GM21390 (cell line): ENCODE results near the gene C1orf50.
A peak's percentile ranks its signal among the peaks of the same experiment; 100 is the strongest.
"Not testable (repeated sequence)": the region's sequence is repeated elsewhere in the genome, so short reads cannot be mapped to it uniquely, and the experiment has no call there.

Source experiments
- ATAC-seq: cut with Tn5 transposase; IDR thresholded peaks from one replicate; pipeline ENCODE4 v1.9.1; 2021; ENCODE audit not compliant: unreplicated experiment

C1orf50 gene

DNA sequence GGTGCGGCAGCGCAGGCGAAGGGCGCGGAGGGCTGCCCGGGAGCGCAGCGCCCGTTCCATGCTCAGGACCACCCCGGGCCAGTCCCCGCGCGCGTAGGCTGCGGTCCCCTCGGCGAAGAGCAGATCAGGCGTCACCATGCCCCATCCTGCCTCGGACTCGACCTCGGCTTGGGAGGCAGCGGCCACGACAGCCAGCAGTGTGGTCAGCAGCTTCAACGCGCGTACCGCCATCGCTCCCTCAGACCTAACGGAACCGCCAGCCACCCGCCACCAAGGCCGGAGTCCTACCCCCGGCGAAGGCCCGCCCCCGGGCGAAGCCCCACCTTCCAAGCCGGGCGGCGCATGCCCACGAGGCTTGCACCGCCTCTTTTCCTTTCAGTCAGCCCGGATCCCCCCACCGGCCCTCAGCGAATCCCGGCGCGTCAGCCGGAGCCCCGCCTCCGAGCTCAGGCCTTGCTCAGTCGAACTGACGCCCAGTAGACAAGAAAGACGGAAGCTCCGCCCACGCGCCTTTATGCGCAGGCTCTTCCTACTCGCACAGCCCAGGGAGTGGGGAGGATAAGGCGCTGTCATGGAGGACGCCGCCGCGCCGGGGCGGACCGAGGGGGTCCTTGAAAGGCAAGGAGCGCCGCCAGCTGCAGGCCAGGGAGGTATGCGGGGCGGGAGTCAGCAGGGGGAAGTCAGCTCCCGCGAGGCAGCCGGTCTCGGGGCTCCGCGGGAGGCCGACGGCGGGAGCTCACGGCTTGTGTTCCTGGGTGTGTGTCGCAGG lies at the start of gene C1orf50, which contains the start of gene P3H1:
Gene C1orf50, plus strand, starts transcription at position 509 of the 769 bp plus-strand sequence. Its CDS starts 63 bp downstream, at position 572.
Gene P3H1, minus strand, starts transcription at position 288 of the 769 bp plus-strand sequence. Its CDS starts 57 bp downstream, at position 231.
- ATAC-seq: peak; percentile 89

DNA sequence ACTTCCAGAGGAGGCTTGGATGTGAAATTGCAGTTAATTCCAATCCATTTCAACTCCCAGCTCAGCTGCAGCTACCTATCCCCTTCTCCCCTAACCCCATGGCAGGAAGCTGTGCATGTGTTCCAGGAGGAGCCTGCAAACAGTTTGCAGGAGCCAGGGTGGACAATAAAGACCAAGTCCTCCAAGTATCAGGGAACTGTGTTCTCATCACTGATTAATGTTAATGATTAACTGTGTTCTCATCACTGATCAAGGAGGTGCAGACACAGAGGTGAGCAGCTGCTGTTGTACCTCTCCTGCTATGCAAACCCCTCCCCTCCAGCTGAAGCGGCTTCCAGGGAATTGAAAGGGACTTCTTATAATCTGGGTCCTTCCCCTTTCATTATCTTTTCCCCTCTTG lies 46.2 kb upstream of the C1orf50 start:
- ATAC-seq: no peak

DNA sequence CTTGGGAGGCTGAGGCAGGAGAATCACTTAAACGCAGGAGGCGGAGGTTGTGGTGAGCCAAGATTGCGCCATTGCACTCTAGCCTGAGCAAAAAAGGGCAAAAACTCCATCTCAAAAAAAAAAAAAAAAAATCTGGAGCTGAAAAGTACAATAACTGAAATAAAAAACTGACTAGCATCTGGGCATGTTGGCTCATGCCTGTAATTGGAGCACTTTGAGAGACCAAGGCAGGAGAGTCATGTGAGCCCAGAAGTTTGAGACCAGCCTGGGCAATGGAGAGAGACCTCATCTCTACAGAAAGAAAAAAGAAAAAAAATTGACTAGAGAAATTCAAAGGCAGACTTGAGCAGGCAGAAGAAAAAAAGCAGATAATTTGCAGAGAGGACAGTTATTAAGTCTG lies 45.1 kb upstream of the C1orf50 start:
- ATAC-seq: no peak

GRCh38 chr1:42722403-42722802 lies 44.6 kb upstream of the C1orf50 start:
- ATAC-seq: not testable (repeated sequence)

- no peak for ATAC-seq
Measured at GRCh38 chr1:42723511-42723910, 43.5 kb upstream of the C1orf50 start.

DNA sequence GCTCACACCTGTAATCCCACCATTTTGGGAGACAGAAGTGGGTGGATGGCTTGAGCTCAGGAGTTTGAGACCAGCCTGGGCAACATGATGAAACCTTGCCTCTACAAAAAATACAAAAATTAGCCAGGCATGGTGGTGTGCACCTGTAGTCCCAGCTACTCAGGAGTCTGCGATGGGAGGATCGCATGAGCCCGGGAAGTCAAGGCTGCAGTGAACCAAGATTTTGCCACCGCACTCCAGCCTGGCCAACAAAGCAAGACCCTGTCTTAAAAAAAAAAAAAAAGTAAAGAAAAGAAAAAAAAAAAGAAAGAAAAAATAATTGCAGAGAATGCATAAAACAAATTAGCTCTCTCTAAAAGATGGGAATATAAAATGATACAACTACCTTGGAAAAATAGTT lies 41.2 kb upstream of the C1orf50 start:
- not testable (repeated sequence) for ATAC-seq

DNA sequence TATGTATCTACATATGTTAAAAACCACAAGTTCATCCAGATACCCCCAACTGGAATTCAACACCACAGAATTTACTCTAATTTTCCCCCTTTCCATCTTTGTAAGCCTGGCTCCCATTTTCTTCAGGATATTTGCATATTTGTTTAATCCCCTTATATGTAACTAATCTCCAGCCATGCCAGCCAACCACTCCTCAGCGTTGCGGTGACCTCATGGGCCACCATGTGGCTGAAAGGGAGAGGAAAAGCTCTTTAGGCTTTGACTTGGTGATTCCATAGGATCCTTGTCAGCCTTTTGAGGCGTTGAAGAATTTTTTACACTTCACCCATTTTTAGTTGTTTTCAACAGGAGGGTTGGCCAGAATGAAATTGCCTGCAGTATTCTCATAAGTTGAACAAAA lies 37.0 kb upstream of the C1orf50 start:
- no peak for ATAC-seq

GRCh38 chr1:42730988-42731387 lies 36.1 kb upstream of the C1orf50 start:
- no peak for ATAC-seq

DNA sequence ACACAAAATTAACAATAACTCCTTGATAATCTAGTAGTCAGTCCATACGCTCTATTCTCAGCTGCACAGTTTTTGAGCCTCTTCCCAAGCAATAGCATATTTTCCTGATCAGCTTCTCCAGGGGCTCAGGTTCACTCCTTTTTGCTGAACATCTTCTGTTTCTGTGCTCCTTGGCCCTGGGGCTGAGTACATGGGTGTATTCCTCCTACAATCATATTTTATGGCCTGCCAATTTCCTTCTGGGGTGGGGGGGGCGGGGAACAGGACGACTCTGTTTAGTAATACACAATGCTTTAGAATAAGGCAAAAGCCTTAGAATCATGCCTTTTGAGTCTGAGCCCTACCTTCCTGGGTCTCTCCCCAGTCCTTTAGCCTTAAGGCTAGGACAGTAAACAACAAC lies 35.5 kb upstream of the C1orf50 start:
- ATAC-seq: no peak

GRCh38 chr1:42732126-42732680 lies 34.8 kb upstream of the C1orf50 start:
- ATAC-seq: no peak

GRCh38 chr1:42733415-42734200 lies 33.4 kb upstream of the C1orf50 start:
- ATAC-seq: no peak

- ATAC-seq: no peak
Measured at GRCh38 chr1:42734201-42735035, 32.6 kb upstream of the C1orf50 start.

GRCh38 chr1:42735056-42735455 lies 32.0 kb upstream of the C1orf50 start:
- no peak for ATAC-seq

DNA sequence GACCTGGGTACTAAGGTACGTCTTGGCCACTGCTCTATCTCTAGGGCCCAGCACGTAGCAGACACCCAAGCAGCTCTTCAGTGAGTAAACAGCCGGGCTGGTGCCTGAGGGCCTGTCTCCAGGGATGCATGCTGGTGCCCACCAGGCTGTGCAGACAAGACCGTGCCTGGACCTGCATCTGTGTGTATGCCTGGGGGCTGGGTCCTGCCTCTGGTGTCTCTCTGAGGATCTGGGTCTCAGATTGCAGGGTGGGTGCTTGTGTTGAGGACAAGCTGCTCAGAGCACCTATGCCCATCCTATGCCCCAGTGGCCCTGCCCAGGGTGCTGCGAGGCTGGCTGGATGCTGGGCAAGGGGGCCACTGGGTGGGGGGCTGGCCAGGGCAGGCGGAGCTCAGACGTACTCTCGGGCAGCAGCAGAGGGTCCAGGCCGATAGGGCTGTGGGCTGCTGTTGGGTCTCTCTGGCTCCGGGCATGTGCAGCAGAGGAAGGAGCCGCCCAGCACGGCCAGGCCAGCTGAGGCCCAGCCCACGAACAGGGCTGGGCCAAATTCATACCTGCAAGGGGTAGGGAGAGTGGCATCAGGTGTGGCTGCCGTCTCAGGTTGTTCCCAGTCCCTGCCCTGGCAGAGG lies 31.5 kb upstream of the C1orf50 start:
- ATAC-seq: no peak

DNA sequence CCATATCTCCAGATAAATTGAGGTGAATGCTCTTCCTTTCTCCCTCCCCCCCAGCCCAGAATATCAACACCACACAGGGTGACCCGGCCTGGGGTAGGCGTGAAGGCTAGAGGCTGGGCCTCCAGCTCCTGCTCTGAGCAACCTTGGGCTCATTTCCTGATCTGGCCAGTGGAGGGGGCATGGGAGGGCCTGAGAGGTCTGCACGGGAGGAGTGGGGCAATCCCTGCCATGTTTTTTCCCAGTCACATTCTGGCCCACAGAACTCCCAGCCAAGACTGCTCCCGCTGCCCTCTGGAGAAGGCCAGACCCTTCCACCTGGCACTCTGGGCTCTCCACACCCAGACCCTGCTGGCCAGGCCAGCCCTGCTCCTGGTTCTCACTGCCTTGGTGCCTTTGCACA lies 30.9 kb upstream of the C1orf50 start:
- no peak for ATAC-seq

DNA sequence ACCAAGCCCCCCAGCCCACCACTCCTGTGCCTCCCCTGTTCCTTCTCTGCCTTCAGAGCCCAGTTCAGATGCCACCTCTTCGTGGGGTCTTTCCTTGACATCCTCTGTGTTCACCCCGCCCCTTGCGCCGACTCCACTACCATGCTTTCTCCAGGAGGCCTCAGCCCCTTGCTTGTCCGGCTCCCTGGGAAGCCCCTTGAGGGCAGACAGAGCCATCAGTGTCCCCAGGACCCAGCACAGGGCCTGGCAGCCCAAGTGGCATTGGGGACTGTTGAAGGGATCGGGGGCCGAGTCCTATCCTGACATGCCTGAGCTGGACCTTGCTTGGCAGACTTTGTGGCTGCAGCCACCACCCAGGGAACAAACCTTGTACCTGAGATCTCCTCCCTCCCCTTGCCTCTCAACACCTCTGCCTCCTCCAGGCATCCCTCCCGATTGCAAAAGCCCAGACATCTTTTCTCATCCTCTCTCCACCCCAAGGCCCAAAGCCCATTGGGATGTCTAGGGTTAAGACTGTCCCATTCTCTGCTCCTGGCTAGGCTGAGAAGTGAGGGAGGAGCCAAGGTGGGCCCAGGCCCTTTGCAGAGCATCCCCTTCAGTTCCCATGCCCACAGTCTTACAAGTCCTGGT lies 30.4 kb upstream of the C1orf50 start:
- ATAC-seq: no peak

DNA sequence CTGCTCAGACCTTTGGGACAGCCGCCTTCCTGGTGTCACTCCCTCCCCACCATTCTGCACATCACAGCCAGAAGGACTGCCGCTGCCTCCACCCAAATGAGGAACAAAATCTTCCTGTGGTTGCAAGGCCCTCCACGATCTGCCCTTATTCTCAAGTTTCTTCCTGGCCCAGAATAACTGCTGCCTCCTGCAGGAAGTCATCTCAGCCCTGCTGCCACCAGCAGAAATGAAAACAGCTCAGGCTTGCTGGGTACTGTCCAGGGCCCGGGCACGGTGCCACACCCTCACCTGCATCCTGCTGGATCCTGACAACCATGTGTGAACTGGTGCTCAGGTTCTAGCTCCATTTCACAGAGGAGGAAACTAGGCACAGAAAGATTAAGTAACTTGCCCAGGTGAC lies 29.8 kb upstream of the C1orf50 start:
- ATAC-seq: no peak

DNA sequence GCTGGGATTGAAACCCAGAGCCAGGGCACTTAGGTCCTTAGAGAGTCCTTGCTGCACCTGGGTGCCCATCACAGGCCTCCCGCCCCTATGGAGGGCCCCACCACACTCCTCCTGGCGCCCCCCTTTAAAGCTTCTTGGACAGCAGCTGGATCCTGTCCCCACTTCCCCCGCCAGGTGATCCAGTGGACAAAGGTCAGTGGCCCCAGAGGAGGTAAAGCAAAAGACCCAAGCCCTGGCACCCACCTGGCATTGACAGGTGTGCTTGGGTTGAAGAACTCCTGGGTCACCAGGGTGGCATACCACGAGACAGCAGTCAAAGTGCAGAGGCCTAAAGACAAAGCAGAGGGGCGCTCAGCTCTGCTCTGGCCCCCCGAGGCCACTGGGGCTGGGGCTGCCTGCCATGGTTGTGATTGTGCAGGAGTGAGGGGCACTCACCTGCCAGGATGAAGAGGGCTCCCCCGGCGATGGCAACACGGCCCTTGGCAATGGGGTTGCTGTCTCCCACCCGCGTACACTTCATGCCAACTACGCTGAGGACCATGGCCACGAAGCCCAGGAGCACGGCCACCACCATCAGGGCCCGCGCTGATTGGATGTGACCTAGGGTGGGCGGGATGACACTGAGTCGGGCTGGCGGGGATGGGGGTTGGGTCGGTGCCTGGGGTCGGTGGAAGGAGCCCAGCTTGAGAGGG lies 28.9 kb upstream of the C1orf50 start:
- ATAC-seq: no peak

DNA sequence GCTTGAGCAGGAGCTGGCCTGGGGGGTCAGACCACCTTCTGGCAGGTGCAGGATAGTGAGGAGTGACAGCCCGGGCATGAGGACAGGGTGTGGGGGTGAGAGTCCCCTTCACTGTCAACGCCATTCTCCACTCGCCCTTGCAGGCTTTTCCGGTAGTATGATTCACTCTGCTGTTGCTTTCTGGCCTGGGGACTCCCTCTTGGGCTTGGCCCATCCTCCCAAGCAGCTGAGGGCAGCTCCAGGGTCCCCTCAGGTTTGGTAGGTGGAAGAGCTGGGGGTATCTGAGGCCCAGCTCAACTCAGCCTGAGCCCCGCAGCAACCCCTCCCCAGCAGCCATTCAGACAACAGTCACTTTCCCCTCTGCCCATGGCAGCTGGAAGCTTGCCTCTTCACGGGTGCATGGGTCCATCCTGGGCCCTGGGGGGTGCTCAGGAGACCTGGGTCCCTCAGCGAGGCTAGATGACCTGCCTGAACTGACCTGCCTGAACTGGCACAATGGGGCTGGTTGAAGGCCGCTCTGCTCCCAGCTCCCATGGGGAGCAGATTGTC lies 28.3 kb upstream of the C1orf50 start:
- no peak for ATAC-seq
